ENCODE results near the gene RCAN1.
"Not testable (repeated sequence)": the region's sequence is repeated elsewhere in the genome, so short reads cannot be mapped to it uniquely, and the experiment has no call there.

The RCAN1 gene

DNA sequence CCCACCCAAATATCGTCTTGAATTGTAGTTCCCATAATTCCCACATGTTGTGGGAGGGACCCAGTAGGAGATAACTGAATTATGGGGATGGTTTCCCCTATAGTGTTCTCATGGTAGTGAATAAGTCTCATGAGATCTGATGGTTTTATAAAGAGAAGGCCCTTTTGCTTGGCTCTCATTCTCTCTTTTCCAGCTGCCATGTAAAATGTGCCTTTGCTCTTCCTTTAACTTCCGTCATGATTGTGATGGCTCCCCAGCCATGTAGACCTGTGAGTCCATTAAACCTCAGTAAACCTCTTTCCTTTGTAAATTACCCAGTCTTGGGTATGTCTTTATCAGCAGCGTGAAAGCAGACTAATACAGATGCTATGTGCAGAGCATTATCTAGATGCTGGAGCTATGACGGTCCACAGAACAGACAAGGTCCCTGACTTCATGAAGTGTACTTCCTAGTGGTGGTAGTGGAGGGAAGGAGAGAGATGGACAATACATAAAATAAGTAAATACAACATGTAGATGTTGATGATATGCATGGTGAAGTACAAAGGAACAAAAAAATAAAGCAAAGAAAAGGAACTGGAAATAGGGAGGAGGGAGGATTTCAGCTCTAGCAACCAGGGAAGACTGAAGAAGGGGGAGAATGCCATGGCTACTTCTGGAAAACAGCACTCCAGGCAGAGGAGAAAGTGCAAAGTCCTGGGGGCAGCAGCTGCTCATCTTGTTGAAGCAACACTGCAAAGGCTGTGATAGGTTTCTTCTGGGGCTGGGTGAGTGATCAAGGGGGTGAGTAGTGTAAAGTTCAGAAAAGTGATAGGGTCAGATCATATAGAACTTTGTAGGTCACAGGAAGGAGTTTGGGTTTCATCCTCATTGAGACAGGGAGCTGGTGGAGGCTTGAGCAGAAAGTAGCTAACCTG is 6.8 kb upstream of the RCAN1 start:
- DNase-seq = no peak

DNA sequence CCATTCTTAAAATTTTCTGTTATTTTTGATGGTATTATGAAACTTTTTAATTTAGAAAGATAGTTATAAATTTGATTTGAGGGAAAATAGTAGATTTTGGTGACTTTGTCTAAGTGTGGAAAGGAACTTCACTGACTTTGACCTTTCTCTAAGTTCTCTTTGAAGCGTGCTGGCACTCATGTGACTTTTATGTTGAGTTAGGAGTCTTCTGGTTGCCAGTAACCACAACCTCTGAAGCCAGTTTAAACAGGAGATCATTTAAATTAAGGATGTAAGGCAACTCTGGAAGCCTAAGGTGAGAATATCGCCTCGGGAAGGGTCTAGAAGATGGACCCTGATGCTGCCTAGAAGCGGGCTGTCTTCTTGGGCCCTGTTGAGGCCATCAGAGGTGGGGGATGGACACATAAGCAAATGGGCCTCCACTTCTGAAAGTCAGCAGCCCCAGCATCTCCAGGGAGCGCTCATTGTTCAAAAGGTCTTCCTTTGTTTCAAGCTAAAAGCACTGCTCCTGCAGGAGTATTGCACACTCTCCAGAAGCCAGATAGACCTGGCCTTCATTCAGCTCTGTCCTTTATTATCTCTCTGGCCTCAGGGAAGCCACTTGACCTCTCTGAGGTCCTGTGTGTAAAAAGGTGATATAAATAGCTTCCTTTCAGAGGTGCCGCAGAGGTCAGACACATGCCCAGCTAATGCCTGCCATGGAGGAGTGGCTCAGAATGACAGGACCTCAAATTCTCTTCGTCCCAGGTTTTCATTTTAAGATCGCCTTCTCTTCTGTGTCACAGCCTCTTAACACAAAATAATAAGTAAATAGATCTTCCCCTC is 5.1 kb upstream of the RCAN1 start:
- DNase-seq = no peak

DNA sequence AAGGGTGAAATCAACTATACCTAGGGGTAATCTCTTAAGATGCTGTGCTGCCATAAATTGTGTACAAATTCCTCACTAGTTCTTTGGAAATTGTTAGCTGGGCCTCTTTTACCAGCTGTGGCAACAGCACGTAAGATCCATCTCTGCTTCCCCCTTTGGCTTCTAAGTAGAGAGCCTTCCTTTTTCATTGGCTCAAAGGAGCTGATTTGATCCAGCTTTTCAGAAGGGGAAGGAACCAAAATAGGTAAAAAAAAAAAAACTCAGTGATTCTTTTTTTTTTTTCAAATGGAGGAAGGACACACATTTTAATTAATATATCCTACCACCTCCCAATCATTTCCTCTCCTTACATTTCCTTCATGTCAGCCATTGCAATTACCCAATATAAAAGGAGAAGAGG is 4.0 kb upstream of the RCAN1 start:
- DNase-seq = no peak

DNA sequence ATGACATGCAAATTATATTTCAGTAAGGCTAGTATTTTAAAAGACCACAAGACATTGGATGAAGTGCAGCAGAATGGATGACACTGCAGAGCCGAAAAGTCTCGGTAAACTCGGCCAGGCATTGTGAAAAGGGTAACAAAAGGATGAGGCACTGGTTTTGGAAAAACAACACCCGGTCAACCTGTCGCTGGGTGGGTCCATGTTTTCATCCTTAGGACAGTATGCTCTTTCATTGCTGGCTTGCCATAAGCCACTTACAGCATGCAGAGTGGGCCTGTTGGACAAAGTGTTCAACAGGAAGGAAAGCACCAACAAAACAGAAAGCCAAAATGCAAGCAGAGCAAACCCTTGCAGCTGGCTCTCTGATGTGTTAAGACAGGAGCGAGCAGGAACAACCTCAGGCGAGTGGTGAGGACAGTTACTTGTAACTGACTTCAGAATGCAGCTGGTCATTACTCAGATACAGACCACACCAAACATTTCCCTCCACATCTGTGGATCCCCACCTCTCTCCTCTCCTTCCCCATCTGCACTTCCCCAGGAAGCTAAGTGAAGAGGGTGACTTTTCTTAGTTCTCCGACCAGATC is 2.9 kb upstream of the RCAN1 start:
- DNase-seq = no peak

DNA sequence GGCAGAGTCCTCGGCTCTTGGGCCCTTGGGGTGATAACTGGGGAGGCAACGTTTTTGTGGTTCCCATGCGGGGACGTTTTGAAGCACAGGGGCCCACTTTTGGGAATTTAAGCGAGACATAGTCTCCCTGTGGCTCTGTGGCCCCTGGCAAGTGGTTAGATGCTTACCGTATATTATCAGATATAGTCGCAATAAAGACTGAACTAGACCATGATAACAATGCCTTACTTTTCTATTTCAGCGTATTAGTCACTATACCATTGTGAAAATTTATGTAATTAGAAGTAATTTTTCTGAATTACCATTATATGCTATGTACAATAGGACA is 538 bp upstream of the RCAN1 start:
- no peak for DNase-seq

- peak; percentile 29 to 38 for DNase-seq
Measured at GRCh38 chr21:34613679-34614627, 960 bp downstream of the RCAN1 start.

DNA sequence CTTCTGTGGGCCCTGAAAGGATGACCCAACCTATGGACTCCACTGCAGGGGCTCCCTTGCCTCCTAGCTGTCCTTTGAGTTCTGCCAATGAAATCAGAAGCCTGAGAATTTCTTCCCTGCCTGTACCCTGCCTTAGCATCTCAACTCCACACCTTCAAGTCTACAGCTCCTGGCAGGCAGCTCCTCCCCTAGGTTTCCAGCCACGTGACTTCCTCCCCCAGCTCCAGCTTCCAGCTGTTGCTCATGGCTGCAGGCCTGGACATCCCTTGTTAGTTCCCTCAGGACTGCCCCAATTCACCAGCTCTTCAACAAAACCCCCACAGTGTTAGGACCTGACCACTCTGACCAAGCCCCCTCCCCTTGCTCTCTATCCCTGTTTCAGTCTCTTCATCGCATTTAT is 2.4 kb downstream of the RCAN1 start:
- no peak for DNase-seq

GRCh38 chr21:34612056-34612455 is 2.9 kb downstream of the RCAN1 start:
- no peak for DNase-seq

DNA sequence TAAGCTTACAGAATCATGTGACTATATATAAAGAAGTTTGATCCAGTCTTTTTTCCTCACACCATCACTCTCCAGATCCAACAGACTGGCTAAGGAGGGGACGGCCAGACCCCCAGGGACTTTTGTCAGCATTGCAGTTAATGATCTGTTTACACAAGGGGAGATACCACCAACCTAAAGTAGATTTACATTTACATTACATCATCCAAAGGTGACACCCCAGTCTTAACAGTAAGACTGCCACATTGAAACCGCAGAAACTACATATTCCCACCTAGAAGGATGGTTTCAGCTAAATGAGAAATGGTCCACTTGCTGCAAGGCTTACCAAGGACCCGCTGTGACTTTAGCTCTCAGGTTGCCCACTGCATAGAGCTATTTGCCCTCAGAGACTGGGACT is 3.4 kb downstream of the RCAN1 start:
- DNase-seq = no peak

GRCh38 chr21:34609933-34610549 is 4.9 kb downstream of the RCAN1 start:
- no peak for DNase-seq

DNA sequence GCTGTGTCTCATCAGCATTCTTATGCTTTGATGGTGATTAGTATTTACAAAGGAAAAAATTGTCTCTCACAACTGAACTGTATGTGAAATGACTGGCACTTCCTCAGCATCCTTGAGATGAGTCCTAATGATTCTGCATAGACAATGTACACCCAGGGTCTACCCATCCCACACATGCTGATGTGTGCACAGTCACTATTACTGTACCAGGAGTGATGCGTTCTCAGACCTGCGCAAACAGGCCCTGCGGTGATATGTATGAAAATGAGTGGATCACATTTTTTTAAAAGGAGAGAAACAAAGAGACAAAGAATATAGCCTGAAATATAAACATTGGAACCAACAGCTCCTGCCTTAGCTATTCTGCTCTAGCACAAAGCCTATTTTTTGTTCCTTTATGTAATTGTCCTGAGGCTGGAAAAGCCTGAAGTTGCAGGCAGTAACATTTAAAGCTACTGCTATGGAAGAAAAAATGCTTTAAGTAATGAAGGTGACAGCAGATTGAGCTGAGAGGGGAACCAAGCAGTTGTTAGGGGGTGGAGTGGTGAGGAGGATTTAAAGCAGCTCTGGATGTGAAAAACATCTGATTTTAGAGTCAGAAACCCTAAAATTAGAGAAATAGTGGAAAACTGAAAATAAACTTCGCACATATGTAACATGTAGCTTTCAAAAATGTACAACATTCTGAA is 5.5 kb downstream of the RCAN1 start:
- DNase-seq = no peak

DNA sequence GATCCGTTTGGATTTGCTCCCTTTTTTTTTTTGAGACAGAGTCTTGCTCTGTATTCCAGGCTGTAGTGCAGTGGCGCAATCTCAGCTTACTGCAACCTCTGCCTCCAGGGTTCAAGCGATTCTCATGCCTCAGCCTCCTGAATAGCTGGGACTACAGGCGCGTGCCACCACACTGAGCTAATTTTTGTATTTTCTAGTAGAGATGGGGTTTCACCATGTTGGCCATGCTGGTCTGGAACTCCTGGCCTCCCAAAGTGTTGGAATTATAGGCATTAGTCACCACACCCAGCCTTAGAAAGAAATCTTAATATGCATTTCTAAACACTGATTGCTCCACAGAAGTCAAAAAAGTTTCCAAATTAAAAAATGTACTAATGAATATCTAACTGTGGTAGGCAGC is 7.5 kb downstream of the RCAN1 start:
- DNase-seq = not testable (repeated sequence)

- no peak for DNase-seq
Measured at GRCh38 chr21:34606621-34607020, 8.3 kb downstream of the RCAN1 start.

DNA sequence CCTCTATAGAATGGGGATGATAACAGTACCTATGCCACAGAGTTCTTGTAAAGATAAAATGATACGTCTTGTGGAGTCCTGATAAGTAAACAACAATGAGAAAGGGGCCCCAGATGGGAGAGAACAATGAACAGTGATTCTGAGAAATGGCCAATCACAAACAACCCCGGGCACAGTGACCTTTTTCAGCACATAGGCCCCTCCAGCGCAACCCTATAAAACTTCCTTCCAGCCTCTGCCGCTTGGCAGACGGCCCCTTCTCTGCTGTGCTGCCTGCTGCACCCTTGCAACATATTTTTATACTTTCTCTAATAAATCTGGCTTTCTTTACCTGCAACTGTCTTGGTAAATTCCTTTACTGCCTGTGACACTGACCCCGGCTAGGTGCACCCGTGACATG is 8.9 kb downstream of the RCAN1 start:
- DNase-seq = no peak

DNA sequence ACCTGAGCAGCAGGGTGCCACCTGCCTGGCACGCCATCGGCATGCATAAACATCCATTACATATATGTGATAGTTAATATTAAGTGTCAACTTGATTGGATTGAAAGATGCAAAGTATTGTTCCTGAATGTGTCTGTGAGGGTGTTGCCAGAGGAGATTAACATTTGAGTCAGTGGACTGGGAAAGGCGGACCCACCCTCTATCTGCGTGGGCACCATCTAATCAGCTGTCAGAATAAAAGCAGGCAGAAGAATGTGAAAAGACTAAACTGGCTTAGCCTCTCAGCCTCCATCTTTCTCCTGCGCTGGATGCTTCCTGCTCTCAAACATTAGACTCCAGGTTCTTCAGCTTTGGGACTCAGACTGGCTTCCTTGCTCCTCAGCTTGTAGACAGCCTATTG is 10.0 kb downstream of the RCAN1 start:
- not testable (repeated sequence) for DNase-seq

DNA sequence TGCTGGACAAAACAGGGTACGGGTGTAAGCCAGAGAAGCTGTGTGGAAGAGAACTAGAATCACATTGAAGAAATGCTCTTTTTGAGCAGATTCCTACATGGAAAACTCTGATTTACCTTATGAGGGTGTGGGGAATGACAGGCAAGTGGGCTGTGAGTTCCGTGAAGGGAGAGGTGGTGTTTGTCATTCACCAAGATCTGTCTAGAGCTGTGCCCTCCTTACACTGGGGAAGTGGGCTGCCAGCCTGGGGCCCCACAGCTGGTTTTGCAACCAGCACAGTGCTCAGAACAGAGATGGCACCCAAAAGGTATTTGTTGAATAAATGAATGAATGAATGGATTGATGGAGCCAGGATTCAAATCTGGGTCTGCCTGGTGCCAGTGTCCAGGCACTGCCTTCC is 10.4 kb downstream of the RCAN1 start:
- DNase-seq = no peak

GRCh38 chr21:34603710-34604057 is 11.2 kb downstream of the RCAN1 start:
- no peak for DNase-seq

DNA sequence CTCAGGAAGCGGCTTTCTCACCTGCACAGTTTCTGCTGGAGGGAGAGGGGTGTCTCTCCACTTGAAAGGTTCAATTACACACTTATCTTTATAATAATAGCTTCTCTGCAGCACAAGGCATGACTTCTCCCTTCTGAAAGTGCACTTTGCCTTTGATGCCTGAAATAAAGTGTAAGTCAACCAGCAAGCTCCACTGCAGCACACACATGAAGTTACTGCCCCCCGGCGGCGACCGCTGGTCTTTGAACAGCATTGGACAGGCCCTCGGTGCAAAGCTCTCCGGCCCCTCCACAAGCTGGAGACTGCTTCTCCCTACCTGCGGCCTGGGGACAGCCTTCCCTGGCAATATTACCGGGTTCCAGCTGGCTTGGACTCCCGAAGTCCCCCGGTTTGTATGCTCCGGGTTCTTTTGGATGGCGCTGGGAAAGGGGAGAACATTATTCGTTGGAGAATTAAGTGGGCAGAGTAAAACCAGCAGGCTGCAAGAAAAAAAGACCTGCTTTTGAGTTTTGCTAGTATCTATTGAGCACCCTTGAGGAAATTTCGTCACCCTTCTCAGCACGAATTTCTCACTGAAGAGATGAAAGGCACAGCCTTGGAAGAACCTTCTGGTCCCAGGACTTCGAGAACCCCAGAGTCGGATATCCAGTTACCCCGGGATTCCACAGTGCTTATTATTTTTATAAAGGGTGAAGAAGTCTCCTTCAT is 11.8 kb downstream of the RCAN1 start:
- DNase-seq = peak; percentile 80 to 81

GRCh38 chr21:34602061-34602460 is 12.9 kb downstream of the RCAN1 start:
- no peak for DNase-seq

- no peak for DNase-seq
Measured at GRCh38 chr21:34599534-34600101, 15.3 kb downstream of the RCAN1 start.
